ENCODE results near the gene CSF3. TPM values are rescaled to one million over a fixed set of nuclear protein-coding genes. Genes with fewer than 3 reads are reported as not detected.

CSF3 gene
- total RNA-seq, 1 experiment from 2014 or later: not detected

- ChIA-PET POLR2A (ENCODE audit: unreplicated experiment) (interaction anchor here (0.6 to 0.9 kb wide), 5 partner anchors 41 to 781 kb away, joined by 3 to 5 read pairs (median 3); partner anchors contain the start of genes RPL19 and WIPF2), CTCF (interaction anchor here (0.5 to 1.5 kb wide), 9 partner anchors 22 to 396 kb away, joined by 3 to 13 read pairs (median 4); partner anchors contain the start of gene GSDMB)
- Histone ChIP-seq H3K36me3 (ENCODE audit: low read depth) (peaks cover 10% of the 10 kb centered on the region; the same call in 1 of the 2 replicates), H3K27me3 (ENCODE audit: insufficient read depth, low read depth) (no peaks in the 10 kb centered on the region), H3K9me2 (ENCODE audit: insufficient read depth) (no peaks in the 10 kb centered on the region), H3K4me3 (peak within 1 kb of the TSS; percentile 100), H4K20me1 (ENCODE audit: insufficient read depth) (peaks cover 28% of the 10 kb centered on the region), H3K4me2 (peak within 1 kb of the TSS; percentile 97), H3K4me1 (replicated peaks; ENCODE audit: insufficient read depth) (peaks cover 15% of the 10 kb centered on the region), H3K9me3 (ENCODE audit: insufficient read depth, low read depth) (no peaks in the 10 kb centered on the region), H2AFZ (peak within 1 kb of the TSS; percentile 95), H3F3A (ENCODE audit: insufficient read depth, low read depth) (no peaks in the 10 kb centered on the region), H3K79me2 (ENCODE audit: low read depth) (peaks cover 31% of the 10 kb centered on the region), H3K27ac (peak within 1 kb of the TSS; percentile 57)
- DNase-seq: peak; percentile 97 to 98
- TF ChIP-seq CTCF (conservative IDR thresholded peaks at IDR 0.05) (peak; percentile 69), EZH2 (IDR thresholded peaks at IDR 0.05; ENCODE audit: low read depth) (no peak)
- intact Hi-C loops (cut with micrococcal nuclease; ENCODE audit: unreplicated experiment): loop anchor here (1.0 to 10.0 kb wide), 7 partner anchors 21 to 436 kb away; partner anchors contain the start of gene MIEN1
- TSS peak; percentile 48 for BruUV-seq (replicated peaks)
These were observed 34.7 kb upstream of the CSF3 start, which contains the start of gene PSMD3 for GRCh38 chr17:39980351-39981206. TSS of gene PSMD3 (plus strand) at chr17:39980807. CDS start at chr17:39980971, 164 bp downstream.

GRCh38 chr17:39981207-39981741 lies 34.0 kb upstream of the CSF3 start:
- DNase-seq: peak in 1 of 2 experiments; percentile 11
- no peaks in the 10 kb centered on the region for H3K9me2 ChIP-seq (ENCODE audit: insufficient read depth)
- H3K36me3 ChIP-seq (ENCODE audit: low read depth): peaks cover 16% of the 10 kb centered on the region
- no peaks in the 10 kb centered on the region for H3F3A ChIP-seq (ENCODE audit: insufficient read depth, low read depth)
- no peaks in the 10 kb centered on the region for H3K9me3 ChIP-seq (ENCODE audit: insufficient read depth, low read depth)
- peak overlapping the region; percentile 57 for H3K27ac ChIP-seq
- peak overlapping the region; percentile 94 for H3K4me2 ChIP-seq
- ChIA-PET CTCF (interaction anchor here (0.5 to 1.5 kb wide), 7 partner anchors 22 to 360 kb away, joined by 3 to 7 read pairs (median 4); partner anchors contain the start of gene GSDMB), POLR2A (ENCODE audit: unreplicated experiment) (interaction anchor here (0.6 to 0.9 kb wide), 3 partner anchors 40 to 781 kb away, joined by 3 to 5 read pairs (median 3); partner anchors contain the start of genes RPL19 and WIPF2)
- no TSS peak for BruUV-seq (replicated peaks)
- intact Hi-C loops (cut with micrococcal nuclease; ENCODE audit: unreplicated experiment): loop anchor here (2.0 to 10.0 kb wide), 2 partner anchors 46 to 436 kb away; no protein-coding TSS in a partner anchor
- H4K20me1 ChIP-seq (ENCODE audit: insufficient read depth): peaks cover 28% of the 10 kb centered on the region
- peaks cover 15% of the 10 kb centered on the region for H3K4me1 ChIP-seq (replicated peaks; ENCODE audit: insufficient read depth)
- peaks cover 31% of the 10 kb centered on the region for H3K79me2 ChIP-seq (ENCODE audit: low read depth)
- H3K4me3 ChIP-seq: peak overlapping the region; percentile 100
- peak overlapping the region; percentile 73; the same call in 1 of the 2 replicates for H2AFZ ChIP-seq
- TF ChIP-seq EZH2 (IDR thresholded peaks at IDR 0.05; ENCODE audit: low read depth) (no peak), CTCF (conservative IDR thresholded peaks at IDR 0.05) (no peak)
- no peaks in the 10 kb centered on the region for H3K27me3 ChIP-seq (ENCODE audit: insufficient read depth, low read depth)

- Histone ChIP-seq H3K4me3 (peak overlapping the region; percentile 100), H3K27ac (no peak overlapping the region), H3K9me3 (ENCODE audit: insufficient read depth, low read depth) (no peaks in the 10 kb centered on the region), H3K79me2 (ENCODE audit: low read depth) (peaks cover 31% of the 10 kb centered on the region), H3K4me1 (replicated peaks; ENCODE audit: insufficient read depth) (peaks cover 15% of the 10 kb centered on the region), H4K20me1 (ENCODE audit: insufficient read depth) (peaks cover 28% of the 10 kb centered on the region), H3K36me3 (ENCODE audit: low read depth) (peaks cover 17% of the 10 kb centered on the region), H3K9me2 (ENCODE audit: insufficient read depth) (no peaks in the 10 kb centered on the region), H3K27me3 (ENCODE audit: insufficient read depth, low read depth) (no peaks in the 10 kb centered on the region), H3F3A (ENCODE audit: insufficient read depth, low read depth) (no peaks in the 10 kb centered on the region), H3K4me2 (peak overlapping the region; percentile 94), H2AFZ (no peak overlapping the region; the same call in 1 of the 2 replicates)
- no peak for TF ChIP-seq EZH2 (IDR thresholded peaks at IDR 0.05; ENCODE audit: low read depth)
- TF ChIP-seq CTCF (conservative IDR thresholded peaks at IDR 0.05): no peak
- intact Hi-C loops (cut with micrococcal nuclease; ENCODE audit: unreplicated experiment): loop anchor here (2.0 to 10.0 kb wide), 2 partner anchors 45 to 437 kb away; no protein-coding TSS in a partner anchor
- BruUV-seq (replicated peaks): no TSS peak
- POLR2A ChIA-PET (ENCODE audit: unreplicated experiment): no interaction called here
- DNase-seq: no peak
- CTCF ChIA-PET: interaction anchor here (0.6 kb wide), 1 partner anchor 208 kb away, joined by 3 read pairs; no protein-coding TSS in a partner anchor
These were observed 33.4 kb upstream of the CSF3 start for GRCh38 chr17:39981766-39982375.

Measured in PC-9 (cell line).